Left ventricle myocardium inferior (tissue), 1 donor: ENCODE data around the gene RHOJ. TPM values are rescaled to one million over a fixed set of nuclear protein-coding genes. Genes with fewer than 3 reads are reported as not detected.

Source experiments
- DNase-seq: peaks from one replicate; pipeline ENCODE4 v3.0.0-alpha.2; 2020
- H3K27ac ChIP-seq: fragments of 200-600 bp; replicated peaks from 2 replicates; pipeline ENCODE4 v1.8.0; 2021
- H3K27me3 ChIP-seq: fragments of 200-600 bp; 2 replicates; pipeline ENCODE4 v1.8.0; 2021; ENCODE audit warnings: low read depth
- H3K36me3 ChIP-seq: fragments of 200-600 bp; 2 replicates; pipeline ENCODE4 v1.8.0; 2021
- H3K4me1 ChIP-seq: fragments of 200-600 bp; 2 replicates; pipeline ENCODE4 v1.8.0; 2021
- H3K4me3 ChIP-seq: fragments of 200-600 bp; 2 replicates; pipeline ENCODE4 v1.8.0; 2021; ENCODE audit warnings: mild to moderate bottlenecking, moderate library complexity
- H3K9me3 ChIP-seq: fragments of 200-600 bp; replicated peaks from 2 replicates; pipeline ENCODE4 v1.8.0; 2021
- intact Hi-C: fragments of 100-400 bp; cut with micrococcal nuclease; formaldehyde crosslinking; loops from one replicate; pipeline ENCODE4 v1.11.0; 2022
- total RNA-seq: library from RNA; stranded (reverse); fragmentation: NEBNext Ultra II Directional; extraction: Animal tissue kit (Norgen Biotek cat#: 25700); gene quantifications from one replicate; pipeline ENCODE4 v1.2.1, GENCODE V29; 2021
- TF ChIP-seq, protein P1 (sequence below): fragments of 200-600 bp; IDR thresholded peaks from 2 replicates; pipeline ENCODE4 v1.8.0; 2021; ENCODE audit warnings: antibody characterized with exemption, mild to moderate bottlenecking, borderline replicate concordance
- donor health status: DM: no; HTN: yes; CAD: no; lungs with severe emphysema.

Gene RHOJ
- total RNA-seq, 1 donor from 2014 or later = 14.6 TPM

DNA sequence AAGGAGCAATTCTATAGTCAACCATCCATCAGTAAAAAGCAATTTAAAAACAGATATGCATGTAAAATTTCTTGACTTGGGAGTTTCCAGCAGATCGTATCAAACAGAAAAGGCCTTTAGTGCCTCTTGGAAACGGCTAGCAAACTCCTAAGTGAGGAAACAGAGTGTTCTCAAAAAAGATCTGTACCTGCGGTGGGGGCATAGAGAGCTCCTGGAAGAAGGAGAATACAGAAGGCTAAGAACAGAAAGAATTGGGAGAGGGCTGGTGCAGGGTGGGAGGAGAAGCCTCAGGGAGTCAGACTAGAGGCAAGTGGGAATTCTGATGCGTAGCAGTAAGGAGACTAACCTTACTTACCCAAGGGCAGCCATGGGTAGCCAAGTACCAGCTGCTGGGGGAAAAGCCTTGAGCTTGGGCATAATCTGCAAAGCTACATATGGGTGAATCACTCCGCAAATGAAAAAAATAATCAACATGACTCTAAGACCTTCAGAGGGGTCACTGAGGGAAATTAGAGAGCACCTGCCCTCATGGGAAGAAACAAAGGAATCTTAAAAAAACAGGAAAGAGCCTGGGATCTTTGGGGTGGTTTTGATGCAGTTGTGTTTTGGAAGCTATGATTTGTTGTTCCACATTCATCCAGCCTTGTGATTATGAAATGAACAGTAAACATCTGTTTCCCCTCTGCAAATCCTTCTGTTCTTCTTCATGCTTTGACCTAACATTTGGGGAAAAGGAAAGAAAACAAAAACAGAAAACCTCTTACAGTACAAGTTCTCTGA lies 10.4 kb downstream of the RHOJ start:
- Histone ChIP-seq H3K9me3 (no peaks in the 10 kb centered on the region), H3K27ac (peak overlapping the region; percentile 73), H3K4me1 (peaks cover 42% of the 10 kb centered on the region), H3K27me3 (no peaks in the 10 kb centered on the region), H3K36me3 (peaks cover 8% of the 10 kb centered on the region), H3K4me3 (no peak overlapping the region)
- intact Hi-C loops = no loop called here
- no peak for DNase-seq
- TF ChIP-seq, protein P1, sequence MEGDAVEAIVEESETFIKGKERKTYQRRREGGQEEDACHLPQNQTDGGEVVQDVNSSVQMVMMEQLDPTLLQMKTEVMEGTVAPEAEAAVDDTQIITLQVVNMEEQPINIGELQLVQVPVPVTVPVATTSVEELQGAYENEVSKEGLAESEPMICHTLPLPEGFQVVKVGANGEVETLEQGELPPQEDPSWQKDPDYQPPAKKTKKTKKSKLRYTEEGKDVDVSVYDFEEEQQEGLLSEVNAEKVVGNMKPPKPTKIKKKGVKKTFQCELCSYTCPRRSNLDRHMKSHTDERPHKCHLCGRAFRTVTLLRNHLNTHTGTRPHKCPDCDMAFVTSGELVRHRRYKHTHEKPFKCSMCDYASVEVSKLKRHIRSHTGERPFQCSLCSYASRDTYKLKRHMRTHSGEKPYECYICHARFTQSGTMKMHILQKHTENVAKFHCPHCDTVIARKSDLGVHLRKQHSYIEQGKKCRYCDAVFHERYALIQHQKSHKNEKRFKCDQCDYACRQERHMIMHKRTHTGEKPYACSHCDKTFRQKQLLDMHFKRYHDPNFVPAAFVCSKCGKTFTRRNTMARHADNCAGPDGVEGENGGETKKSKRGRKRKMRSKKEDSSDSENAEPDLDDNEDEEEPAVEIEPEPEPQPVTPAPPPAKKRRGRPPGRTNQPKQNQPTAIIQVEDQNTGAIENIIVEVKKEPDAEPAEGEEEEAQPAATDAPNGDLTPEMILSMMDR = no peak

DNA sequence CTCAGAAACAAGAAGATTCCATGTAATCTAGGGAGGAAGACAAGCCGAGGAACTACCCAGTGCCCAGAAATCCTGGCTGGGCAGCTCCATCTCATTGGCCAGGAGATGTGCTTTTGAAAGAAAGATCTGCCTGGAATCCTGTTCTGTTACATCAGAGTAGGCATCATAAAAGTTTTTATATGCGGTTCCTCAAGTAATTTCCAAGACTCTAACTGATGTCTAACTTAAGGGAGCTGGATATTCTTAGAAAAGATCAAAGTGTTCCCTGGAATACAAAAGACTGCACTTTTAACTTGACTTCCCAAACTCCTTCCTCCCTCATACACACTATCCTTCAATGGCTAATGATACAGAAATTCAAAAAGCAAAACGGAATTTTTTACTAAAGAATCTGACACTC lies 16.3 kb downstream of the RHOJ start:
- TF ChIP-seq, protein P1 = no peak
- DNase-seq = no peak
- Histone ChIP-seq H3K36me3 (no peaks in the 10 kb centered on the region), H3K4me1 (peaks cover 8% of the 10 kb centered on the region), H3K27me3 (no peaks in the 10 kb centered on the region), H3K27ac (no peak overlapping the region), H3K9me3 (no peaks in the 10 kb centered on the region), H3K4me3 (no peak overlapping the region)
- intact Hi-C loops = no loop called here

DNA sequence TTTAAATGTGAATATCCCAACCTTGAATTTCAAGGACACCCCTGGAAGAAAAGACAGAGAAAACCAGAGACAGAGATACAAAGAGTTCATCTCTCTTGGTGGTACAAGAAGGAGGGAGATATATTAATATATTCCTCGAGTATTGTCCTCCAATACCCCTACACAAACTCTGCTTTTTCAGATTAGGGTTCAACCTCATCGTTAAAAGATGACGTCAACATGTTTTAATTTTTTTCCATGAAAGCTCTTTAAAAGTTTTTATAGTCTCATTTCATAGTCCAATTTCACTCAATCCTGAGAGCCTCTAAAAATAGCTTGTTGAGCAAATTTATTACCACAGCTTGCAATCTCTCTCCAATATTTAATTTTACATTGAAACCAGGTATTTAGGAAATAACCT lies 19.4 kb downstream of the RHOJ start:
- H3K9me3 ChIP-seq = peaks cover 2% of the 10 kb centered on the region
- intact Hi-C loops = no loop called here
- no peak for DNase-seq
- TF ChIP-seq, protein P1 = no peak
- no peaks in the 10 kb centered on the region for H3K27me3 ChIP-seq
- no peaks in the 10 kb centered on the region for H3K36me3 ChIP-seq
- no peak overlapping the region for H3K27ac ChIP-seq
- H3K4me3 ChIP-seq = no peak overlapping the region
- peaks cover 14% of the 10 kb centered on the region for H3K4me1 ChIP-seq

DNA sequence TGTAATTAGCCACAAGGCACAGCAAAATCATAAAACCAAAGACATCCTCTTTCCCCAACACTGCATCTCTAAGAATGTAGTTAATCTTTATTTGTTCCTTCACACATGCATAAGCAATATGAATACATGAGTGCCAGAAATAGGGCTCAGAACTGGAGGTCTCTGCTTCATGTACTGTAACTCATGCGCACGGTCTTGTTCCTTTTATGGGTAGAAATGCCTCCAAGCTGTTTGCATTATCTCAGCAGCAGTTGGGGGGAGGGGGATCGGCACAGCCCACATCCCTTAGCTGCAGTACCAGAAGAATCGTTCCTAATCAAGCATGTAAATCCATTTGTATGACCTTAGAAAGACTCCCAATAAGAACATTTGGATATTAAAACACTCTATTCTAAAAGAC lies 20.0 kb downstream of the RHOJ start:
- intact Hi-C loops = no loop called here
- H3K27ac ChIP-seq = no peak overlapping the region
- no peaks in the 10 kb centered on the region for H3K36me3 ChIP-seq
- no peak for DNase-seq
- no peak overlapping the region for H3K4me3 ChIP-seq
- TF ChIP-seq, protein P1 = no peak
- H3K27me3 ChIP-seq = no peaks in the 10 kb centered on the region
- H3K4me1 ChIP-seq = peaks cover 20% of the 10 kb centered on the region
- peaks cover 8% of the 10 kb centered on the region for H3K9me3 ChIP-seq

DNA sequence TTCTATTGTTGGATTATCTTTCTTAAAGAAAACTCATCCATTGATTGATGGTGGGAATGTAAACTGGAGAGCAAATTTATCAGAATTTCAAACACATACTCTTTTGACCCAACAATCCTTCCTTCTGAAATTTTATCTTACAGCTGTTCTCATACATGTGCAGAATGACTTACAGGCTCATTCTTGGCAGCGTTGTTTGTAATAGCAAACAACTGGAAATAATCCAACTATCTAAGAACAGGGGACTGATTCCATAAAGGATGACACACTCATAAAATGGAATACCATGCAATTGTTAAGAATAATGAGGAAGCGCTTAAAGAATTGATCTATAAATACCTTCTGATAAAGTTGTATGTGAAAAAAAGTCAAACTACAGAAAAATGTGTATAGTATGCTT lies 24.0 kb downstream of the RHOJ start:
- Histone ChIP-seq H3K9me3 (peaks cover 20% of the 10 kb centered on the region), H3K4me1 (peaks cover 36% of the 10 kb centered on the region), H3K27ac (peak overlapping the region; percentile 45), H3K36me3 (peaks cover 6% of the 10 kb centered on the region), H3K4me3 (no peak overlapping the region), H3K27me3 (no peaks in the 10 kb centered on the region)
- TF ChIP-seq, protein P1 = no peak
- intact Hi-C loops = no loop called here
- DNase-seq = no peak
